MM.1S (cell line): Measurements from ENCODE around the gene GMCL2.

ENCODE experiments used
- EZH2phosphoT487 ChIP-seq: fragments of 300-600 bp; sonication (generic); IDR thresholded peaks from 2 replicates; pipeline ENCODE4 v1.6.1; 2018; ENCODE audit warnings: antibody characterized with exemption, low read length
- TF ChIP-seq, protein P1 (sequence below): fragments of 300-600 bp; sonication (generic); IDR thresholded peaks from 2 replicates; pipeline ENCODE4 v1.5.1; 2016; ENCODE audit warnings: antibody characterized with exemption, low read length, mixed read lengths

- TF ChIP-seq, protein P1, sequence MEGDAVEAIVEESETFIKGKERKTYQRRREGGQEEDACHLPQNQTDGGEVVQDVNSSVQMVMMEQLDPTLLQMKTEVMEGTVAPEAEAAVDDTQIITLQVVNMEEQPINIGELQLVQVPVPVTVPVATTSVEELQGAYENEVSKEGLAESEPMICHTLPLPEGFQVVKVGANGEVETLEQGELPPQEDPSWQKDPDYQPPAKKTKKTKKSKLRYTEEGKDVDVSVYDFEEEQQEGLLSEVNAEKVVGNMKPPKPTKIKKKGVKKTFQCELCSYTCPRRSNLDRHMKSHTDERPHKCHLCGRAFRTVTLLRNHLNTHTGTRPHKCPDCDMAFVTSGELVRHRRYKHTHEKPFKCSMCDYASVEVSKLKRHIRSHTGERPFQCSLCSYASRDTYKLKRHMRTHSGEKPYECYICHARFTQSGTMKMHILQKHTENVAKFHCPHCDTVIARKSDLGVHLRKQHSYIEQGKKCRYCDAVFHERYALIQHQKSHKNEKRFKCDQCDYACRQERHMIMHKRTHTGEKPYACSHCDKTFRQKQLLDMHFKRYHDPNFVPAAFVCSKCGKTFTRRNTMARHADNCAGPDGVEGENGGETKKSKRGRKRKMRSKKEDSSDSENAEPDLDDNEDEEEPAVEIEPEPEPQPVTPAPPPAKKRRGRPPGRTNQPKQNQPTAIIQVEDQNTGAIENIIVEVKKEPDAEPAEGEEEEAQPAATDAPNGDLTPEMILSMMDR = no peak
- TF ChIP-seq EZH2phosphoT487 = no peak
Observed at GRCh38 chr5:178149199-178149932, 37.8 kb downstream of the GMCL2 start.
